DMS 273 (cell line): ENCODE results near the gene CD6.
A peak's percentile ranks its signal among the peaks of the same experiment; 100 is the strongest.
"Not testable (repeated sequence)": the region's sequence is repeated elsewhere in the genome, so short reads cannot be mapped to it uniquely, and the experiment has no call there.

Experiments
- DNase-seq: peaks from one replicate; lab custom pipeline; 2025; ENCODE audit not compliant: unreplicated experiment; lab: John Stamatoyannopoulos, UW

Gene CD6

GRCh38 chr11:60952742-60953170 lies 18.7 kb upstream of the CD6 start:
- no peak for DNase-seq

GRCh38 chr11:60953781-60954180 lies 17.7 kb upstream of the CD6 start:
- no peak for DNase-seq

- no peak for DNase-seq
These were observed 17.1 kb upstream of the CD6 start for GRCh38 chr11:60954421-60954820.

- no peak for DNase-seq
These were observed 15.9 kb upstream of the CD6 start for GRCh38 chr11:60955571-60955970.

GRCh38 chr11:60957188-60957587 lies 14.3 kb upstream of the CD6 start:
- no peak for DNase-seq

GRCh38 chr11:60959431-60959830 lies 12.0 kb upstream of the CD6 start:
- no peak for DNase-seq

- no peak for DNase-seq
These were observed 11.1 kb upstream of the CD6 start for GRCh38 chr11:60960405-60960804.

GRCh38 chr11:60964801-60965200 lies 6.7 kb upstream of the CD6 start:
- peak; percentile 36 for DNase-seq

GRCh38 chr11:60966890-60967289 lies 4.6 kb upstream of the CD6 start:
- DNase-seq, result no peak

- DNase-seq, result no peak
These were observed 3.3 kb upstream of the CD6 start for GRCh38 chr11:60968223-60968622.

- DNase-seq, result peak; percentile 68
These were observed 1.1 kb upstream of the CD6 start for GRCh38 chr11:60970369-60970774.

- DNase-seq, result peak; percentile 33
These were observed 590 bp upstream of the CD6 start for GRCh38 chr11:60970890-60971289.

GRCh38 chr11:60972182-60973030 lies 926 bp downstream of the CD6 start:
- DNase-seq, result no peak

GRCh38 chr11:60973699-60974098 lies 2.2 kb downstream of the CD6 start:
- no peak for DNase-seq

- DNase-seq, result not testable (repeated sequence)
These were observed 2.8 kb downstream of the CD6 start for GRCh38 chr11:60974316-60974715.

GRCh38 chr11:60974726-60975125 lies 3.2 kb downstream of the CD6 start:
- no peak for DNase-seq

- no peak for DNase-seq
These were observed 5.7 kb downstream of the CD6 start for GRCh38 chr11:60977224-60977623.

GRCh38 chr11:60977836-60978235 lies 6.4 kb downstream of the CD6 start:
- no peak for DNase-seq

- peak; percentile 84 for DNase-seq
These were observed 7.3 kb downstream of the CD6 start for GRCh38 chr11:60978546-60979380.

- DNase-seq, result no peak
These were observed 10.0 kb downstream of the CD6 start for GRCh38 chr11:60981515-60981914.

- DNase-seq, result no peak
These were observed 10.7 kb downstream of the CD6 start for GRCh38 chr11:60982184-60982583.

GRCh38 chr11:60984149-60984548 lies 12.7 kb downstream of the CD6 start:
- DNase-seq, result no peak
